NCI-H1930 (cell line): ENCODE results near the gene REST.
A peak's percentile ranks its signal among the peaks of the same experiment; 100 is the strongest.
"Not testable (repeated sequence)": the region's sequence is repeated elsewhere in the genome, so short reads cannot be mapped to it uniquely, and the experiment has no call there.

ENCODE experiments used
- DNase-seq, 2 experiments: peaks; one replicate each; lab custom pipeline; 2025; lab: John Stamatoyannopoulos, UW

REST gene

DNA sequence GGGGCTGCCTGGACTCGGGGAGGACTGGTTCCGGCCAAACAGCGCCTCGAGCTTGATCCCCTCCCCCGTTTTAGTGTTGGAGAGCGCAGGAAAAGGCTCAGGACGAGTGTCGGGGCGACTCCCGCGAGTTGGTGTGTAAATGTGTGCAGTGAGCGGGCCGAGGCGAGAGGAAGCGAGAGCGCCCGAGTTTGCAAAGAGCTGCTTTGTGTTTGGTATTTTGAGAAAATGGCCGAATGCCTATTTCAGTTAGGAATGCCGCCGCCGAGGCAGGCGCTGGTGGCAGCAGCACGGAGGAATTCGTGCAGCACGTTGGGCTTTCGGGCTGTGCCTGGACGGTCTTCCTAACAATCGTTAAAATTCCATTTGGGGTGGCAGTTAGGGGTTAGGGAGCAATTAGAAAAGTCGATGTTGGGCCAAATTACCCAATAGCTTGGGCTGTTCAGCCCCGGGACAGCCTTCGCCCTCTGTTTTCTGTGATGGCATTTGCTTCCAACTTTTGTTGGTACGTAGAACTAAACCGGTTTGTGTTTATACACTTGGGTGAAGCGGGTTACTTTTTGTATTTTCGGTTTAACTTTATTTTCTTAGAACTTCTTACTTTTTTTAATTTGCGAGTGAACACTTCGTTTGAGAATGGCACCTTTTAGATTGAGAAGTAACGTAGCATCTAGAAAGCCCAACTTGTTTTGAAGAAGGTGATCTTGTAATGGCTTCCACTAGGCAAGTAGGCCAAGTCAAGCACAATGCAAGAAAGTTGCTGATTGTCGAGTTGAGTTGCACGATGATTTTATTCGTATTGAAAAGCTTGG is 1.6 kb downstream of the REST start:
- no peak for DNase-seq

- DNase-seq = no peak
These were observed 2.7 kb downstream of the REST start for GRCh38 chr4:56910172-56910967.

DNA sequence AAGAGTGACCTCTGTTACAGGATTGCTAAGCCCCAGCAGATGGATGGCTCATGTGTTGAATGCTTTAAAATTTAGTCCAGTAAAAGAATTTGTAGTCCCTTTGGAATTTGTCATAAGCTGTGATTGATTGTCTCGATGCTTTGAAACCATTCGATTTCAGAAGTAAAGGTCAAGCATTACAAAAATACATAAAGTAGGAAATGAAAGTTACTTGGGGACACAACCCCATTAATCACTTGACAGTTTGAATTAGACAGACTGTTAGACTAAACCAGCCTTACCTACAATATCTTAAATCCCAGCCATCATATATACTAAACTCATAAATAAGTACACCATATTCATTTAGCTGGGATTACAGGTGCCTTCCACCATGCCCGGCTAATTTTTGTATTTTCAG is 6.6 kb downstream of the REST start:
- DNase-seq = no peak

DNA sequence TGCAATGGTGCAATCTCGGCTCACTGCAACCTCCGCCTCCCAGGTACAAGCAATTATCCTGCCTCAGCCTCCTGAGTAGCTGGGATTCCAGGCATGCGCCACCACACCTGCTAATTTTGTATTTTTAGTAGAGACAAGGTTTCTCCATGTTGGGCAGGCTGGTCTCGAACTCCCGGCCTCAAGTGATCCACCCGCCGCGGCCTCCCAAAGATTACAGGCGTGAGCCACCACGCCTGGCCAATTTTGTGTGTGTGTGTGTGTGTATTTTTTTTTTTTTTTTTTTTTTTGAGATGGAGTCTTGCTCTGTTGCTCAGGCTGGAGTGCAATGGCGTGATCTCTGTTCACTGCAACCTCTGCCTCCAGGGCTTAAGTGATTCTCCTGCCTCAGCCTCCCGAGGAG is 7.3 kb downstream of the REST start:
- not testable (repeated sequence) for DNase-seq

DNA sequence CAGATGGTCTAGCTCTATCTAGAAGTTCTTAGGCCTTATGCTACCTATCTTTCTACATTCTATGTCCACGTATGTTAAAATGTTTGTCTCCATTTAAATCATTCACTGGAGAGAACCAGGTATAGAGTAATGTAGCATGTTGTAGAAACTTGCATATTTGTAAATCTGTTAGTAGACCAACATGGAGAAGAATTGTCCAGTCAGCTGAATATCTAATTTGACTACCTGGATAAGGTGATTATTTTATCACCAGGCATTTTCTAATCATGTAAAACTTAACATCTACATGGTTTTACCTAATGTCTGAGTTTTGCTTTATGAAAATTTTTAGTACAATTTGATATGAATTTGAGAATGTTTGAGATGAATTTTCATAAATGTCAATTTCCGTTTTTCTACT is 19.5 kb downstream of the REST start:
- DNase-seq = no peak

- no peak for DNase-seq
These were observed 22.9 kb downstream of the REST start for GRCh38 chr4:56930638-56931037.

DNA sequence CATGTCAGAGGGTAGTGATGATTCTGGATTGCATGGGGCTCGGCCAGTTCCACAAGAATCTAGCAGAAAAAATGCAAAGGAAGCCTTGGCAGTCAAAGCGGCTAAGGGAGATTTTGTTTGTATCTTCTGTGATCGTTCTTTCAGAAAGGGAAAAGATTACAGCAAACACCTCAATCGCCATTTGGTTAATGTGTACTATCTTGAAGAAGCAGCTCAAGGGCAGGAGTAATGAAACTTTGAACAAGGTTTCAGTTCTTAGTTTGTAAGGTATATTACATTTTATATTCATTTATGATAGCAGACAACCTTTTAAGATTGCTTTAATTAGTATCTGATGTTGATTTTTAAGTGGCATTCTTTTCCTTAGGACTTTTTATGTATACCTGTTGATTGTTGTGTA is 24.2 kb downstream of the REST start:
- DNase-seq = no peak

DNA sequence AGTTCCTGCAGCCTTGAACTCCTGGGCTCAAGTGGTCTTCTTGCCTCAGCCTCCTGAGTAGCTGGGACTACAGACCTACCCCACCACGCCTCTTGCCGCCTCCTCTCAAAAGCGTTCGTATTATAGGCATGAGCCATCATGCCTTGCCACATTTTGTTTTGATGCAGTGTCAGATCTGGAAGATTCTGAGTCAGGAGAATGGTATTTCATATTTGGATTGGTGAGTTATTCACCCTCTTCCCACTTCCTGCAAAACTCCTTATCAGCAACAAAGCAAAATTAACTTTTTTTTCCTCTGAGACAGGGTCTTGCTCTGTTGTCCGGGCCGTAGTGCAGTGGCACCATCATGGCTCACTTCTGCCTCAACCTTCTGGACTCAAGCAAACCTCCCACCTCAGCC is 29.6 kb downstream of the REST start:
- no peak for DNase-seq

DNA sequence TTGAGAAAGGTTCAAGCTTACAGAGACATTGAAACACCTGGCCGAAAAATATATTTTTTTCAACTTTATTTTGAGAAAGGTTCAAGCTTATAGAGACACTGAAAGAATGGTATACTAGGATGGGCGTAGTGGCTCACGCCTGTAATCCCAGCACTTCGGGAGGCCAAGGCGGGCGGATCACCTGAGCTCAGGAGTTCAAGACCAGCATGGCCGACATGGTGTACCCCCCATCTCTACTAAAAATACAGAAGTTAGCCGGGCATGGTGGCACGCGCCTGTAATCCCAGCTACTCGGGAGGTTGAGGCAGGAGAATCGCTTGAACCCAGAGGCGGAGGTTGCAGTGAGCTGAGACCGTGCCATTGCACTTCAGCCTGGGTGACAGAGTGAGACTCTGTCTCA is 32.1 kb downstream of the REST start:
- DNase-seq = not testable (repeated sequence)

DNA sequence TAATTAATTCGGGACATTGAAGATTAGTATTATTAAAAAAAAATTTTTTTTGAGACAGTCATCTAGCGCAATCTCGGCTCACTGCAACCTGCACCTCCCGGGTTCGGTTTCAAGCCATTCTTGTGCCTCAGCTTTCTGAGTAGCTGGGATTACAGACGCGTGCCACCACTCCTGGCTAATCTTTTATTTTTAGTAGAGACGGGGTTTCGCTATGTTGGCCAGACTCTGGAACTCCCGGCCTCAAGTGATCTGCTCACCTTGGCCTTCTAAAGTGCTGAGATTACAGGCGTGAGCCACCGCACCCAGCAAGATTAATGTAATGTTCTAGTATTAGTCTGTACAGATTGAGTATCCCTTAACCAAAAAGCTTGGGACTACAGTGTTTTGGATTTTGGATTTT is 32.7 kb downstream of the REST start:
- DNase-seq = no peak

GRCh38 chr4:56940971-56941370 is 33.3 kb downstream of the REST start:
- DNase-seq = no peak

DNA sequence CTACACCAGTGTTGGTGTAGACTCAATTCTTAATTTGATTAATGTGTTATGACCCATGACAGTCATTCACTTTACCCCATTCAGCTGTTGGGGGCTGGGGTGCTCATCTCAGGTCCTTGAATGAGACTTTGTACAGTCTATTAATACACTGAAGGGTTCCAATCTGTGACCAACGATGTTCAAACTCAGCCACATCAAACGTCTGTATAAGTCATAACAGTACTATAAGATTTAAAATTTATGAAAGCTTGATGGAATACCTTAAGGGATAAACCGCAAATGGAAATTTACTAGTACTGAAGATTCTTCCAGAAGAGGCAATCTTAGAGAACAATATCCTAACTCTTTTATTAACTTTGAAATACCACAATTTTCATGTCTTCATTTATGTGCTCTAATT is 33.7 kb downstream of the REST start:
- DNase-seq = no peak

GRCh38 chr4:56953680-56954520 is 46.2 kb downstream of the REST start:
- no peak for DNase-seq

DNA sequence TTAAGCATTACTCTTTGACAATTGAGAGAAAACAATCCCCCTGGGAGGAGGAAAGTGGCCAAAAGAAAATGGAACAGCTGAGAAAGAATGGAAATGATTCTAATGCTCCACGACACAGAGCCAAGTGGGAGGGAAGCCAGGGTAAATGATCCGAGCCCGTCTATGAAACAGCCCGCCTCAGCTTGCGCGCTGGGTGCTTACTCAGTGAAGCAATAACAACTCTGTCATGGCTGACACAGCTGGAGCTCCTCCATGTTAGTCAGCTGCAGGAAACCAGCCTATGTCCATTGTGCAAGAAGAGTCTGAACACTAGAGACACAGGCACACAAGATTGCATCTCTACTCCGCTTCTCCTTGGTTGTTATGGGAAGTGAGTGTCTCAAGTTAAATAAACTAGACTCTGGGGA is 50.4 kb downstream of the REST start:
- DNase-seq = no peak

GRCh38 chr4:56959100-56959499 is 51.4 kb downstream of the REST start:
- DNase-seq = no peak

DNA sequence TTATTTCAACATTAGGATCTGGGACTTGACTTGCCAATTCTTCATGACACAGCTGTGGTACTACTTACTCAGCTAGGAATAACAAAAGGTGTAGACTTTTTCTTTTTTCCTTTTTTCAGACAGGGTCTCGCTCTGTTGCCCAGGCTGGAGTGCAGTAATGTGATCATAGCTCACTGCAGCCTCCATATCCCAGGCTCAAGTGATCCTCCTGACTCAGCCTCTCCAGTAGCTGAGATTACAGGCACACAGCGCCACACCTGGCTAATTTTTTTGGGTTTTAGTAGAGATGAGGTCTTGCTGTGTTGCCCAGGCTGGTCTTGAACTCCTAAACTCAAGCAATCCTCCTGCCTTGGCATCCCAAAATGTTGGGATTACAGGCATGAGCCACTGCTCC is 53.4 kb downstream of the REST start:
- no peak for DNase-seq

DNA sequence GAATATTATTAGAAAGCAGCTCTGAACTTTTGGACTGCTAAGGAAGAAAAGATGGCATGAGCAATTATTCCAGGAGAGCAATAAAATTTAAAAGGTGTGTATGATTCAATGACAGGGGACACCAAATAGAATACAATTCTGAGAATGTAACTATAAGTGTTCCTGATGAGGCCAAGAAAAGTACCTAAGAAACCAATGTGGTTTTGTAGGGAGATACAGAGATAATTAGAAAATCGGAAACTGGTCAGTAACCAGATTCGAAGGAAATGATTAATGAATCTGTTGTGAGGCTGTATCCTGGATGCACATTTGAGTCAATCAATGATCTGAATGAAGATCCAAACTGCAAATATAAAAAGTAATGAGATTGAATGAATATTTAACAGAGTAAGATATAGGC is 63.7 kb downstream of the REST start:
- DNase-seq = no peak

DNA sequence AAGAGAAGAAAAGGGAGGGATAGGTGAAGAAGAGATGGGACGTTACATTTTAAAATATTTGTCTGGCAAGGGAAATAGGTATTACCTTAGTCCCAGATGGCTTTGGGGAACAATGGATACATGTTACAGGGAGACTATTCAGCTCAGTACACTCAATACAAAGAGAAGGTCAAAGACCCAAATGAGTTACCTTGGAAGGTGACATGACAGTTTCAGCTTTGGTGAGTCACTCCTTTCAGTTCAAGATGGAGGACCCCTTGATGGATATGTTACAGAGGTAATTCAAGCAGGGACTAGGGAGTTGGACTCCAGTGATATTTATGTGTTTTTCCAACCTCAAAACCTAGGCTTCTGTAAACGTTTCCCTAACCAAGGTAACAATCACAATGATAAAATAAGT is 64.7 kb downstream of the REST start:
- DNase-seq = no peak

DNA sequence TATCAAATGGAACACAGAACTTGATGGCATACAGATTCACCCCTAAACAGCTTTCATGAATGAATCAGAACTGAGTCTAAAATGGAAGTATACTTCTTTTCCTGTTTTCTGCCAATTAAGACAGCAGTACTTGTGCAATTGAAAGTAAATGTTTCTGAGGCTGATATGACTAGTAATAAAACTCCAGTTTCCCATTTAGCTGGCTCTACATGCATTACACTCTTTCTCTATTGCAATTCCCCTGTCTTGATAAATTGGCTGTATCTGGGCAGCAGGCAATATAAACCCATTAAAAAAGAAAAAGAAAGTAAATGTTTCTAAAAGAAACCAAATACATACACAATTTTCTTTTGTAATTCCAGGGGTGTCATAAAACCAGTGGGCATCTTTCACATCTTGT is 65.1 kb downstream of the REST start:
- DNase-seq = no peak

GRCh38 chr4:56973336-56973735 is 65.6 kb downstream of the REST start:
- DNase-seq = no peak

DNA sequence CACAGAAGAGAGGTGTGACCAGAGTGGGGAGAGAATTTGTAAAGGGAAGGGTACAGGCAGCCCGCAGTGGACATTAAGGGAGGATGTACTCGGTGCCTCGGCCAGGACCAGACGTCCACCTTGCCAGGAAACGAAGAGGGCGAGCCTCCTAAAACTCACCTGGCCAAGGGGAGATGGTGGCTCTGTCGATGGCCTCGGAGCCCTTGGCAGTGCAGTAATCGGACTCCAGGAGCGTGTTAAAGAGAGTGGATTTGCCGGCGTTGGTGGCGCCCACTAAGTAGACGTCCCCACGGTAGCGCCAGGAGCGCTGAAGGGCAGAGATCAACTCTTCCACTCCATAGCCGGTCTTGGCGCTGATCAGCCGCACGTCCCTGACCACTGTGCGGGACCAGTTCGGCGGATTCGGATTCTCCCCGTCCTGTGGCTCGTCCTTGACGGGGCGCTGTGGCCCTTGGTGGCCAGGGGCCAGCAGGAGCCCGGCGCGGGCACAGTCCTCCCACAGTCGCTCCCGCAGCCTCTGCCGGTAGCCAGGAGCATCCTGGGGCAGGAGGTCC is 68.7 kb downstream of the REST start:
- DNase-seq = no peak

GRCh38 chr4:56976837-56977320 is 69.2 kb downstream of the REST start:
- DNase-seq = peak; percentile 2
